HepG2 (cell line): ENCODE measurements around the gene PIAS1. TPM values are rescaled to one million over a fixed set of nuclear protein-coding genes. Genes with fewer than 3 reads are reported as not detected.
A peak's percentile ranks its signal among the peaks of the same experiment; 100 is the strongest.

Experiments used
- ATAD3A ChIP-seq: sonication (generic); formaldehyde crosslinking; IDR thresholded peaks from 2 replicates; pipeline ENCODE4 v1.4.0; 2020; ENCODE audit warnings: missing genetic modification reagents
- BORCS8-MEF2B ChIP-seq: sonication (generic); formaldehyde crosslinking; IDR thresholded peaks from 2 replicates; pipeline ENCODE4 v1.8.0; 2022; ENCODE audit warnings: mild to moderate bottlenecking, missing genetic modification reagents
- CENPX ChIP-seq: sonication (generic); formaldehyde crosslinking; IDR thresholded peaks from 2 replicates; pipeline ENCODE4 v1.9.0; 2021; ENCODE audit warnings: mild to moderate bottlenecking, missing genetic modification reagents, moderate library complexity
- DZIP1 ChIP-seq: sonication (generic); formaldehyde crosslinking; IDR thresholded peaks from 2 replicates; pipeline ENCODE4 v1.5.0; 2020; ENCODE audit warnings: mild to moderate bottlenecking, missing genetic modification reagents
- ETS1 ChIP-seq: sonication (generic); formaldehyde crosslinking; IDR thresholded peaks from 2 replicates; pipeline ENCODE4 v1.4.0; 2020; ENCODE audit warnings: missing genetic modification reagents
- FLYWCH1 ChIP-seq: sonication (generic); formaldehyde crosslinking; IDR thresholded peaks from 2 replicates; pipeline ENCODE4 v1.8.1; 2023; ENCODE audit warnings: mild to moderate bottlenecking, missing genetic modification reagents
- FUBP1 ChIP-seq: sonication (generic); formaldehyde crosslinking; IDR thresholded peaks from 2 replicates; pipeline ENCODE4 v1.5.1; 2020; ENCODE audit warnings: missing genetic modification reagents, mild to moderate bottlenecking, borderline replicate concordance
- HNF1B ChIP-seq: sonication (generic); formaldehyde crosslinking; IDR thresholded peaks from 2 replicates; pipeline ENCODE4 v1.5.1; 2020; ENCODE audit warnings: mild to moderate bottlenecking, moderate library complexity, missing genetic modification reagents
- HNRNPUL1 ChIP-seq: fragments of 200-400 bp; formaldehyde crosslinking; IDR thresholded peaks from 2 replicates; pipeline ENCODE4 v1.6.1; 2017; ENCODE audit warnings: low read depth, mild to moderate bottlenecking, low read length, moderate library complexity
- KDM1A ChIP-seq: IDR thresholded peaks from 2 replicates; pipeline ENCODE4 v1.6.1; 2016; ENCODE audit warnings: missing compliant biosample characterization
- KLF9 ChIP-seq: IDR thresholded peaks from 2 replicates; pipeline ENCODE4 v1.6.1; 2016; ENCODE audit warnings: low read depth
- MTF1 ChIP-seq: sonication (generic); formaldehyde crosslinking; IDR thresholded peaks from 2 replicates; pipeline ENCODE4 v1.5.0; 2020; ENCODE audit warnings: missing genetic modification reagents
- NR0B2 ChIP-seq: sonication (generic); formaldehyde crosslinking; IDR thresholded peaks from 2 replicates; pipeline ENCODE4 v1.4.0; 2020; ENCODE audit warnings: mild to moderate bottlenecking, missing genetic modification reagents
- PAF1 ChIP-seq: IDR thresholded peaks from 2 replicates; pipeline ENCODE4 v1.6.1; 2016; ENCODE audit warnings: missing genetic modification reagents, missing compliant biosample characterization
- POLR2G ChIP-seq: fragments of 200-400 bp; formaldehyde crosslinking; IDR thresholded peaks from 2 replicates; pipeline ENCODE4 v1.6.1; 2018; ENCODE audit warnings: mild to moderate bottlenecking, low read depth, low read length, moderate library complexity
- RAD51 ChIP-seq: fragments of 450-650 bp; IDR thresholded peaks from 2 replicates; pipeline ENCODE4 v1.6.1; 2016; ENCODE audit warnings: borderline replicate concordance
- TEAD3 ChIP-seq: optimal IDR thresholded peaks from 2 replicates; pipeline ENCODE3; 2016; ENCODE audit warnings: borderline replicate concordance
- XBP1 ChIP-seq: sonication (generic); formaldehyde crosslinking; IDR thresholded peaks from 2 replicates; pipeline ENCODE4 v1.5.0; 2020; ENCODE audit warnings: missing genetic modification reagents
- ZKSCAN1 ChIP-seq: fragments of 150-350 bp; IDR thresholded peaks from 2 replicates; pipeline ENCODE4 v1.6.1; 2014; ENCODE audit warnings: low read length
- ZNF234 ChIP-seq: sonication (generic); formaldehyde crosslinking; conservative IDR thresholded peaks from 2 replicates; pipeline ENCODE4 v1.5.1; 2020; ENCODE audit warnings: mild to moderate bottlenecking, missing genetic modification reagents
- ZNF644 ChIP-seq: IDR thresholded peaks from 2 replicates; pipeline ENCODE4 v1.6.1; 2016; ENCODE audit warnings: low read depth
- ZNF7 ChIP-seq: IDR thresholded peaks from 2 replicates; pipeline ENCODE4 v1.6.1; 2016; ENCODE audit warnings: missing biosample characterization, missing genetic modification reagents
- ZNF747 ChIP-seq: sonication (generic); formaldehyde crosslinking; IDR thresholded peaks from 2 replicates; pipeline ENCODE4 v1.8.1; 2023; ENCODE audit warnings: missing genetic modification reagents, mild to moderate bottlenecking, borderline replicate concordance
- polyA plus RNA-seq, 8 experiments: library from polyadenylated mRNA; depleted of rRNA in 3 of 8; stranded (reverse) in 7 of 8; unstranded in 1 of 8; fragments of >200 nt; fragmentation: Illumina TruSeq in 4 of 8; extraction: Trizol in 4 of 8; gene quantifications; 2 replicates each; pipeline versions ENCODE4 v1.2.1 to v1.2.3, GENCODE V29; 2011 to 2016; ENCODE audit warnings: low read depth in 4 of 8, missing spikeins in 1 of 8, mixed read lengths in 1 of 8; ENCODE audit not compliant: insufficient read depth in 1 of 8
- total RNA-seq, 5 experiments: library from RNA; depleted of rRNA; stranded (reverse); fragments of >200 nt; fragmentation: Illumina TruSeq; extraction: Trizol; gene quantifications; 2 replicates each; pipeline ENCODE4 v1.2.3, GENCODE V29; 2016; ENCODE audit warnings: low read depth in 1 of 5

PIAS1 gene
- total and polyA plus RNA-seq, 2 of the 13 experiments (the other 11 are each of a cell fraction or from before 2014, with no cell fraction given): 20.7 to 33.7 TPM

GRCh38 chr15:68229386-68230156 is 175.5 kb downstream of the PIAS1 start, which contains the start of gene CLN6 (continued):
- TF ChIP-seq ZNF644 (CRISPR knock-in tag): no peak
- TF ChIP-seq ETS1 (CRISPR knock-in tag): 0 out of 2 replicates have a peak, but pooled peaks have one; percentile 54
- peak; percentile 59; the same call in 1 of the 2 replicates for TF ChIP-seq XBP1 (CRISPR knock-in tag)
- peak; percentile 40; the same call in 1 of the 2 replicates for TF ChIP-seq ZNF747 (CRISPR knock-in tag)
- TF ChIP-seq ATAD3A (CRISPR knock-in tag): no peak
- TF ChIP-seq PAF1 (CRISPR knock-in tag): no peak
- TF ChIP-seq FLYWCH1: 0 out of 2 replicates have a peak, but pooled peaks have one; percentile 15
- no peak for TF ChIP-seq TEAD3 (CRISPR knock-in tag)
- TF ChIP-seq ZNF234 (CRISPR knock-in tag): 0 out of 2 replicates have a peak, but pooled peaks have one; percentile 84
- TF ChIP-seq HNF1B (CRISPR knock-in tag): no peak
- no peak for TF ChIP-seq ZKSCAN1
- TF ChIP-seq FUBP1 (CRISPR knock-in tag): no peak
- TF ChIP-seq MTF1 (CRISPR knock-in tag): peak; percentile 58; the same call in 1 of the 2 replicates
- TF ChIP-seq ZNF7 (CRISPR knock-in tag): no peak
- TF ChIP-seq DZIP1: 0 out of 2 replicates have a peak, but pooled peaks have one; percentile 49
- TF ChIP-seq NR0B2: peak; percentile 97
- no peak for TF ChIP-seq KDM1A (CRISPR knock-in tag)
- TF ChIP-seq POLR2G: peak; percentile 82; the same call in 1 of the 2 replicates
- TF ChIP-seq CENPX (CRISPR knock-in tag): no peak
- peak; percentile 91 for TF ChIP-seq BORCS8-MEF2B (CRISPR knock-in tag)
- TF ChIP-seq HNRNPUL1: 0 out of 2 replicates have a peak, but pooled peaks have one; percentile 24
- no peak for TF ChIP-seq KLF9
- TF ChIP-seq RAD51: no peak
